Fibroblast of mammary gland (primary cell): ENCODE results near the gene USP50.

ENCODE experiments used
- DNase-seq: peaks from one replicate; pipeline ENCODE4 v3.0.0-alpha.2; 2010; ENCODE audit warnings: low read depth
- H3K4me3 ChIP-seq: 2 replicates; pipeline ENCODE4 v1.5.1; 2011; ENCODE audit warnings: low read depth, mild to moderate bottlenecking, low read length, moderate library complexity; ENCODE audit not compliant: control insufficient read depth
- TF ChIP-seq, protein P1 (sequence below): conservative IDR thresholded peaks from 2 replicates; pipeline ENCODE4 v1.5.1; 2011; ENCODE audit warnings: low read depth, low read length, inconsistent platforms; ENCODE audit not compliant: control insufficient read depth, insufficient read depth

The USP50 gene

DNA sequence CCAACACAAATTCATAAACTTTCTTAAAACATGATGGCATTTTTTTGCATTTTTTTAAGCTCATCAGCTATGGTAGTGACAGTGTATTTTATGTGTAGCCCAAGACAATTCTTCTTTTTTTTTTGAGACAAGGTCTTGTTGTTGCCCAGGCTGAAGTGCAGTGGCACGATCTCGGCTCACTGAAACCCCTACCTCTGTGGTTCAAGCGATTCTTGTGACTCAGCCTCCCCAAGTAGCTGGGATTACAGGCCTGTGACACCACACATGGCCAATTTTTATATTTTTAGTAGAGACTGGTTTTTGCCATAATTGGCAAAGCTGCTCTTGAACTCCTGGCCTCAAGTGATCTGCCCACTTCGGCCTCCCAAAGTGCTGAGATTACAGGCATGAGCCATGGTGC lies 17.3 kb upstream of the USP50 start:
- TF ChIP-seq, protein P1, sequence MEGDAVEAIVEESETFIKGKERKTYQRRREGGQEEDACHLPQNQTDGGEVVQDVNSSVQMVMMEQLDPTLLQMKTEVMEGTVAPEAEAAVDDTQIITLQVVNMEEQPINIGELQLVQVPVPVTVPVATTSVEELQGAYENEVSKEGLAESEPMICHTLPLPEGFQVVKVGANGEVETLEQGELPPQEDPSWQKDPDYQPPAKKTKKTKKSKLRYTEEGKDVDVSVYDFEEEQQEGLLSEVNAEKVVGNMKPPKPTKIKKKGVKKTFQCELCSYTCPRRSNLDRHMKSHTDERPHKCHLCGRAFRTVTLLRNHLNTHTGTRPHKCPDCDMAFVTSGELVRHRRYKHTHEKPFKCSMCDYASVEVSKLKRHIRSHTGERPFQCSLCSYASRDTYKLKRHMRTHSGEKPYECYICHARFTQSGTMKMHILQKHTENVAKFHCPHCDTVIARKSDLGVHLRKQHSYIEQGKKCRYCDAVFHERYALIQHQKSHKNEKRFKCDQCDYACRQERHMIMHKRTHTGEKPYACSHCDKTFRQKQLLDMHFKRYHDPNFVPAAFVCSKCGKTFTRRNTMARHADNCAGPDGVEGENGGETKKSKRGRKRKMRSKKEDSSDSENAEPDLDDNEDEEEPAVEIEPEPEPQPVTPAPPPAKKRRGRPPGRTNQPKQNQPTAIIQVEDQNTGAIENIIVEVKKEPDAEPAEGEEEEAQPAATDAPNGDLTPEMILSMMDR, result no peak
- no peak overlapping the region for H3K4me3 ChIP-seq
- DNase-seq, result no peak

DNA sequence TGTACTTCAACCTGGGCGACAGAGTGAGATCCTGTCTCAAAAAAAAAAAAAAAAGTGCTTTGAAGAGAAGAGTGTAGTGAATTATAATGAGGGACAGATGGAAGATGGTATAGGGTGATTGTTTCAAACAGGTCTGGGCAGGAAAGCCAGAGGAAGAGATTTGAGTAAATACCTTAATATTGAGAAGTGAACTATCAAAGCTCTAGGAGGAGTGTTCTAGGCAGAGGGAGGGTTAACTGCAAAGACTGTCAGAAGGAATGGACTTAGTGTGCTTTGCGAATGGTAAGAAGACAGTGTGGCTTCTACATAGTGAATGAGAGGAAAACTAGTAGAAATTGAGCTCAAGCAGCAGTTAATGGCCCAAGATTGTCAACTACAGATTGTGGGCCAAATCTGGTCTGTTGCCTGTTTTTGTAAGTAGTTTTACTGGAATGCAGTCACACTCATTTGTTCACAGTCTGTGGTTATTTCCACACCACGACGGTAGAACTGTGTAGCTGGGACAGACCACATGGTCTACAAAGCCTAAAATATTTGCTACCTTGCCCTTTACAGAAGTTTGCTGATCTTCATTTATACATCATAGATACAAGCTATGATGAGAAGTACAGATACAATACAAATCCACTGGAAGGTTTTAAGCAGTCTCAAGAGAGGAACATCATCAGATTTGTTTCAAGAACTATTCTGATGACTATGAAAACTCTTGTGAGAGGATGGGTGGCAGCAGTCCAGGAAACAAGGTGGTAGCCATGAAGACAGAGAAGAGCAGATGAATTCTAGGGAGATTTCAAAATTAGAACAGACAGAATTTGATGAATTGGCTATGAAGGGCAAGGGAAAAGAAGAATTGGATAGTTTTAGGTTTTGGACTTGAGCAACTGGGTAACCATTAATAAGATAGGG lies 16.5 kb upstream of the USP50 start:
- no peak overlapping the region for H3K4me3 ChIP-seq
- peak; percentile 17 for DNase-seq
- TF ChIP-seq, protein P1, result no peak

DNA sequence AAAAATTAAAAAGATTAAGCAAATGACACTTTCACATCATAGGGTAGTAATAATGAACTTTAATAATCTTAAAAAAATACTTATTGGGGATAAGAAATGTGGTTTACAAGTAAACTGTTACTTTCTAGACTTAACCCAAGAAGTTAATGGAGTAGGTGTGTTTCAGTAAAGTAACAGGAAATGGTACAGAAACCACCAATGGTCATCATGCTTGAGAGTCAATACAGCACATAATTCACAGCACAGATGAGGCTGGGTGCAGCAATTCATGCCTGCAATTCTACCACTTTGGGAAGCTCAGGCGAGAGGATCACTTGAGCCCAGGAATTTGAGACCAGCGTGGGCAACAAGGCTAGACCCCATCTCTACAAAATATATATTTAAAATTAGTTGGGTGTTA lies 11.5 kb upstream of the USP50 start:
- TF ChIP-seq, protein P1, result no peak
- H3K4me3 ChIP-seq, result no peak overlapping the region
- no peak for DNase-seq

DNA sequence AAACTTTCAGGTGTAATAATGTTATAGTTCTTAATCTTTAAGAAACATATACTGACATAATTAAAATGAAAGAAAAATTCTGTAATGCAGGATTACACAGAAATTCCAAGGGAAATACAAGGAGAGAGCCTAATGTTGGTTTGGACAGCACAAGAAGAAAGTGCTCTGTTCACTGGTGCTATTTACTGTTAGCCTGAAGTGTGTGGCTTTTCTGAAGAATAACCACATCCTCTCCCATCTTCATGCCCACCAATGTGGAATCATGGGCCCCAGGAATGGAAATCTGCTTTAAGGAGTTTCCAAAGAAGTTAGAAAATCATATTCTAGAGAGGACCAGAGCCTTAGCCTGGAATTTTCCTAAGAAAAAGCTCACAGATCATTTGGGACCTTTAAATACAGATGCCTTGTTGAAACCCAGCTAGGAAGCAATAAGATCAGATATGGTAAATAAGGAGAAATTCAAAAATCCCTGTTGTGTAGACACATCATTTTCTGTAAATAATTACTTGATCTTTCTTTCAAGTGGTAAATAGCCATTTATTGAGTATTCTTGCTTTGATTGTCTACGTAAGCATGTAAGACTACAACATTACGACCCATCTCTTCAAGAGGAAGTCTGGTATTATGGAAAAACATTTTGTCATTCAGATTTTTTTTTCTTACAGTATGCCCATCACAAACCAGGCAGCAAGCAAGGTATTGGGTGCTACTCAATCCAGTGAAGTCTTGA lies 10.3 kb upstream of the USP50 start:
- TF ChIP-seq, protein P1, result no peak
- no peak for DNase-seq
- no peak overlapping the region for H3K4me3 ChIP-seq

DNA sequence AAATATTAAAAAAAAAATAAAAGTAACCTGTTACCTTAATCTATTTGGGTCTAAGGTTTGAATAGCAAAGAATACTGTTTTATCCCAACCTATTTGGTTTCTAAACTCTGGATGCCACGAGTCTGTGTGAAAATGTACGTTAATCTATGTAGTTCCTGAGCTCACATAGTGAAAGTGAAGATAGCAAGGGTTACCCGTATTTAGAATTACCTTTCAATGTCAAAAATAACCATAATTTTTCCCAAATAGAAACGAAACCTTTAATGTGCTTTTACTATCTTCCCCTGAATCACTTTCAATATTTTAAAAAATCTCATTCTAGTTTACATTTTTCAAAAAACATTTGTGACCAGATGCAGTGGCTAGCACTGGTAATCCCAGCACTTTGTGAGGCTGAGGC lies 5.8 kb upstream of the USP50 start:
- TF ChIP-seq, protein P1, result no peak
- no peak for DNase-seq
- H3K4me3 ChIP-seq, result no peak overlapping the region

DNA sequence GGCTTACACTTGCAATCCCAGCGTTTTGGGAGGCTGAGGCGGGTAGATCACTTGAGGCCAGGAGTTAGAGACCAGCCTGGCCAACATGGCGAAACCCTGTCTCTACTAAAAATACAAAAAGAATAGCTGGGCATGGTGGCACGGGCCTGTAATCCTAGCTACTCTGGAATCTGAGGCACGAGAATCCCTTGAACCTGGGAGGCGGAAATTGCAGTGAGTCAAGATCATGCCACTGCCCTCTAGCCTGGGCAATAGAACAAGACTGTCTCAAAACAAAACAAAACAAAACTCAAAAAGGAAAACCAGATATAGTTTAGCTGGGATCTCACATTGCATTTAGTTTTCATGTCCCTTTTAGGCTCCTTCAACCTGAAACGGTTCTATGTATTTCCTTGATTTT lies 2.9 kb upstream of the USP50 start:
- TF ChIP-seq, protein P1, result no peak
- H3K4me3 ChIP-seq, result no peak overlapping the region
- no peak for DNase-seq
